H1 (cell line): ENCODE data around the gene CYLD. TPM values are rescaled to one million over a fixed set of nuclear protein-coding genes. Genes with fewer than 3 reads are reported as not detected.

ENCODE experiments used
- GTF2F1 ChIP-seq: IDR thresholded peaks from 2 replicates; pipeline ENCODE4 v1.6.1; 2012; ENCODE audit warnings: low read depth, low read length, improper control_type of control experiment, borderline replicate concordance
- polyA plus RNA-seq, 7 experiments: library from polyadenylated mRNA; depleted of rRNA in 3 of 7; stranded (reverse) in 5 of 7; unstranded in 2 of 7; fragments of >200 nt in 5 of 7; fragments of 200-250 nt in 2 of 7; gene quantifications; 1 replicate in 5 of 7; 2 replicates in 1 of 7; 4 replicates in 1 of 7; pipeline versions ENCODE4 v1.2.1 to v1.2.3, GENCODE V29; 2011 to 2013; ENCODE audit warnings: missing spikeins in 2 of 7, mixed read lengths in 2 of 7
- total RNA-seq: library from RNA; stranded (reverse); fragmentation: NEBNext Ultra II Directional; extraction: Animal tissue kit (Norgen Biotek cat#: 25700); gene quantifications from 2 replicates; pipeline ENCODE4 v1.2.1, GENCODE V29; 2021
- TF ChIP-seq, protein P1 (sequence below): IDR thresholded peaks from 2 replicates; pipeline ENCODE4 v1.6.1; 2011; ENCODE audit warnings: low read length, improper control_type of control experiment

Gene CYLD
- total and polyA plus RNA-seq, 2 of the 8 experiments (the other 6 are each of a cell fraction or from before 2014, with no cell fraction given) = 3.7 to 18.8 TPM

- TF ChIP-seq, protein P1, sequence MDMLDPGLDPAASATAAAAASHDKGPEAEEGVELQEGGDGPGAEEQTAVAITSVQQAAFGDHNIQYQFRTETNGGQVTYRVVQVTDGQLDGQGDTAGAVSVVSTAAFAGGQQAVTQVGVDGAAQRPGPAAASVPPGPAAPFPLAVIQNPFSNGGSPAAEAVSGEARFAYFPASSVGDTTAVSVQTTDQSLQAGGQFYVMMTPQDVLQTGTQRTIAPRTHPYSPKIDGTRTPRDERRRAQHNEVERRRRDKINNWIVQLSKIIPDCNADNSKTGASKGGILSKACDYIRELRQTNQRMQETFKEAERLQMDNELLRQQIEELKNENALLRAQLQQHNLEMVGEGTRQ = no peak
- no peak for TF ChIP-seq GTF2F1
- TF ChIP-seq, all 59 proteins: peak for 0
These were observed 32.7 kb upstream of the CYLD start (continued) for GRCh38 chr16:50709061-50709684.
